Measurements from ENCODE around the gene INTS11.

The INTS11 gene

GRCh38 chr1:1334835-1335234 lies 10.4 kb upstream of the INTS11 start:
- no peak for TF ChIP-seq CTCF (IDR thresholded peaks at IDR 0.05; ENCODE audit: extremely low read depth, missing control alignments)
- DNase-seq (ENCODE audit: low spot score), result no peak

- DNase-seq (ENCODE audit: low spot score), result no peak
- no peak for TF ChIP-seq CTCF (IDR thresholded peaks at IDR 0.05; ENCODE audit: extremely low read depth, missing control alignments)
These were observed 9.2 kb upstream of the INTS11 start for GRCh38 chr1:1333551-1334241.

- no peak for TF ChIP-seq CTCF (IDR thresholded peaks at IDR 0.05; ENCODE audit: extremely low read depth, missing control alignments)
- no peak for DNase-seq (ENCODE audit: low spot score)
These were observed 8.5 kb upstream of the INTS11 start for GRCh38 chr1:1332774-1333480.

- no peak for DNase-seq (ENCODE audit: low spot score)
- TF ChIP-seq CTCF (IDR thresholded peaks at IDR 0.05; ENCODE audit: extremely low read depth, missing control alignments), result no peak
These were observed 7.7 kb upstream of the INTS11 start for GRCh38 chr1:1332031-1332755.

- TF ChIP-seq CTCF (IDR thresholded peaks at IDR 0.05; ENCODE audit: extremely low read depth, missing control alignments), result no peak
- peak; percentile 33 for DNase-seq (ENCODE audit: low spot score)
These were observed 6.9 kb upstream of the INTS11 start, which contains the start of gene TAS1R3 for GRCh38 chr1:1331068-1331965. Gene TAS1R3, plus strand, starts transcription at chr1:1331280. Its CDS starts 66 bp downstream, at chr1:1331346.

GRCh38 chr1:1330366-1331067 lies 6.1 kb upstream of the INTS11 start:
- DNase-seq (ENCODE audit: low spot score), result no peak
- TF ChIP-seq CTCF (IDR thresholded peaks at IDR 0.05; ENCODE audit: extremely low read depth, missing control alignments), result no peak

Measured in GM20000 (cell line).